Measurements from ENCODE around the gene PCDHGB7. TPM values are rescaled to one million over a fixed set of nuclear protein-coding genes. Genes with fewer than 3 reads are reported as not detected.
A peak's percentile ranks its signal among the peaks of the same experiment; 100 is the strongest.
"Not testable (repeated sequence)": the region's sequence is repeated elsewhere in the genome, so short reads cannot be mapped to it uniquely, and the experiment has no call there.

PCDHGB7 gene
- polyA plus RNA-seq, 1 donor from 2014 or later, result 5.1 TPM

DNA sequence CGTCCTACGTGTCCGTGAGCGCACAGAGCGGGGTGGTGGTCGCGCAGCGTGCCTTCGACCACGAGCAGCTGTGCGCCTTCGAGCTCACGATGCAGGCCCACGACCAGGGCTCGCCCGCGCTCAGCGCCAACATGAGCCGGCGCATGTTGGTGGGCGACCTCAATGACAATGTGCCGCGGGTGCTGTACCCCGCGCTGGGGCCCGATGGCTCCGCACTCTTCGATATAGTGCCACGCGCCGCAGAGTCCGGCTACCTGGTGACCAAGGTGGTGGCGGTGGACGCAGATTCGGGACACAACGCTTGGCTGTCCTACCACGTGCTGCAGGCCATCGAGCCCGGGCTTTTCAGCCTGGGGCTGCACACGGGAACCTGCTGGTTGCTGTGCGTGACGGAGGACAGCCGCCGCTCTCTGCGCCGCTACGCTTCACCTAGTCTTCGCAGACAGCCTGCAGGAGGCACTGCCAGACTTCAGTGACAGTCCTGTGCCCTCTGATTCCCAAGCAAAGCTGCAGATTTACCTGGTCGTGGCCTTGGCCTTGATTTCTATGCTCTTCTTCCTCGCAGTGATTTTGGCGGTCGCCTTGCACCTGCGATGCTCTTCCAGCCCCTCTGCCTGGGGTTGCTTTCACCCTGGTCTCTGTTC is 10.4 kb downstream of the PCDHGB7 start:
- peaks cover 71% of the 10 kb centered on the region for H3K36me3 ChIP-seq (ENCODE audit: insufficient read depth, low read length)
- no peaks in the 10 kb centered on the region for H3K9me2 ChIP-seq (ENCODE audit: insufficient read depth, low read length)
- no peak overlapping the region for H3K9ac ChIP-seq (ENCODE audit: low read length)
- H4K20me1 ChIP-seq (ENCODE audit: insufficient read depth), result no peaks in the 10 kb centered on the region
- no peak overlapping the region for H3K27ac ChIP-seq (ENCODE audit: low read length)
- no peak for TF ChIP-seq POLR2AphosphoS5 (IDR thresholded peaks at IDR 0.05)
- H3K4me2 ChIP-seq (ENCODE audit: low read length), result no peak overlapping the region
- no peaks in the 10 kb centered on the region for H3F3A ChIP-seq (ENCODE audit: insufficient read depth, low read length, poor library complexity, severe bottlenecking)
- no peak overlapping the region for H2AFZ ChIP-seq (ENCODE audit: low read depth, low read length)
- peaks cover 37% of the 10 kb centered on the region for H3K79me2 ChIP-seq (replicated peaks; ENCODE audit: insufficient read depth, low read length)
- peaks cover 80% of the 10 kb centered on the region for H3K9me3 ChIP-seq (ENCODE audit: low read length)
- no peaks in the 10 kb centered on the region for H3K27me3 ChIP-seq (ENCODE audit: insufficient read depth, low read depth, low read length)
- peak overlapping the region; percentile 13 for H3K4me3 ChIP-seq (ENCODE audit: low read length)

DNA sequence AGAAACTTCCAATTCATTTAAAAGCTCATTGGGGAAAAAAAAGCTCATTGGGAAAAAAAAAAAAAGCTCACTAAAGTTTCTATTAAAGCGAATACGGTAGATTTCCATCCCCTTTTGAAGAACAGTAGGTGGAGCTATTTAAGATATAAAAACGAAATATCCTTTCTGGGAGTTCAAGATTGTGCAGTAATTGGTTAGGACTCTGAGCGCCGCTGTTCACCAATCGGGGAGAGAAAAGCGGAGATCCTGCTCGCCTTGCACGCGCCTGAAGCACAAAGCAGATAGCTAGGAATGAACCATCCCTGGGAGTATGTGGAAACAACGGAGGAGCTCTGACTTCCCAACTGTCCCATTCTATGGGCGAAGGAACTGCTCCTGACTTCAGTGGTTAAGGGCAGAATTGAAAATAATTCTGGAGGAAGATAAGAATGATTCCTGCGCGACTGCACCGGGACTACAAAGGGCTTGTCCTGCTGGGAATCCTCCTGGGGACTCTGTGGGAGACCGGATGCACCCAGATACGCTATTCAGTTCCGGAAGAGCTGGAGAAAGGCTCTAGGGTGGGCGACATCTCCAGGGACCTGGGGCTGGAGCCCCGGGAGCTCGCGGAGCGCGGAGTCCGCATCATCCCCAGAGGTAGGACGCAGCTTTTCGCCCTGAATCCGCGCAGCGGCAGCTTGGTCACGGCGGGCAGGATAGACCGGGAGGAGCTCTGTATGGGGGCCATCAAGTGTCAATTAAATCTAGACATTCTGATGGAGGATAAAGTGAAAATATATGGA is 13.0 kb downstream of the PCDHGB7 start, which contains the start of gene PCDHGA12:
PCDHGA12 (plus strand) TSS at position 176 of the 782 bp plus-strand sequence; CDS start at position 429, 253 bp downstream.
- peak within 1 kb of the TSS; percentile 13 for H3K4me3 ChIP-seq (ENCODE audit: low read length)
- H4K20me1 ChIP-seq (ENCODE audit: insufficient read depth), result no peaks in the 10 kb centered on the region
- no peak within 1 kb of the TSS for H3K9ac ChIP-seq (ENCODE audit: low read length)
- H3K9me2 ChIP-seq (ENCODE audit: insufficient read depth, low read length), result no peaks in the 10 kb centered on the region
- no peak for TF ChIP-seq RAD21 (conservative IDR thresholded peaks at IDR 0.05)
- no peak within 1 kb of the TSS for H3K4me2 ChIP-seq (ENCODE audit: low read length)
- H3K79me2 ChIP-seq (replicated peaks; ENCODE audit: insufficient read depth, low read length), result peaks cover 23% of the 10 kb centered on the region
- peaks cover 68% of the 10 kb centered on the region for H3K9me3 ChIP-seq (ENCODE audit: low read length)
- no peak within 1 kb of the TSS for H2AFZ ChIP-seq (ENCODE audit: low read depth, low read length)
- H3K27ac ChIP-seq (ENCODE audit: low read length), result no peak within 1 kb of the TSS
- no peaks in the 10 kb centered on the region for H3F3A ChIP-seq (ENCODE audit: insufficient read depth, low read length, poor library complexity, severe bottlenecking)
- H3K36me3 ChIP-seq (ENCODE audit: insufficient read depth, low read length), result peaks cover 50% of the 10 kb centered on the region
- no peaks in the 10 kb centered on the region for H3K27me3 ChIP-seq (ENCODE audit: insufficient read depth, low read depth, low read length)

DNA sequence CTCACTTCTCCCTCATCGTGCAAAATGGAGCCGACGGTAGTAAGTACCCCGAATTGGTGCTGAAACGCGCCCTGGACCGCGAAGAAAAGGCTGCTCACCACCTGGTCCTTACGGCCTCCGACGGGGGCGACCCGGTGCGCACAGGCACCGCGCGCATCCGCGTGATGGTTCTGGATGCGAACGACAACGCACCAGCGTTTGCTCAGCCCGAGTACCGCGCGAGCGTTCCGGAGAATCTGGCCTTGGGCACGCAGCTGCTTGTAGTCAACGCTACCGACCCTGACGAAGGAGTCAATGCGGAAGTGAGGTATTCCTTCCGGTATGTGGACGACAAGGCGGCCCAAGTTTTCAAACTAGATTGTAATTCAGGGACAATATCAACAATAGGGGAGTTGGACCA is 13.8 kb downstream of the PCDHGB7 start:
- H2AFZ ChIP-seq (ENCODE audit: low read depth, low read length), result no peak overlapping the region
- no peaks in the 10 kb centered on the region for H3K9me2 ChIP-seq (ENCODE audit: insufficient read depth, low read length)
- peaks cover 65% of the 10 kb centered on the region for H3K9me3 ChIP-seq (ENCODE audit: low read length)
- H3K9ac ChIP-seq (ENCODE audit: low read length), result no peak overlapping the region
- H3K27me3 ChIP-seq (ENCODE audit: insufficient read depth, low read depth, low read length), result no peaks in the 10 kb centered on the region
- H3K4me3 ChIP-seq (ENCODE audit: low read length), result peak overlapping the region; percentile 13
- no peaks in the 10 kb centered on the region for H3F3A ChIP-seq (ENCODE audit: insufficient read depth, low read length, poor library complexity, severe bottlenecking)
- TF ChIP-seq, protein P1, sequence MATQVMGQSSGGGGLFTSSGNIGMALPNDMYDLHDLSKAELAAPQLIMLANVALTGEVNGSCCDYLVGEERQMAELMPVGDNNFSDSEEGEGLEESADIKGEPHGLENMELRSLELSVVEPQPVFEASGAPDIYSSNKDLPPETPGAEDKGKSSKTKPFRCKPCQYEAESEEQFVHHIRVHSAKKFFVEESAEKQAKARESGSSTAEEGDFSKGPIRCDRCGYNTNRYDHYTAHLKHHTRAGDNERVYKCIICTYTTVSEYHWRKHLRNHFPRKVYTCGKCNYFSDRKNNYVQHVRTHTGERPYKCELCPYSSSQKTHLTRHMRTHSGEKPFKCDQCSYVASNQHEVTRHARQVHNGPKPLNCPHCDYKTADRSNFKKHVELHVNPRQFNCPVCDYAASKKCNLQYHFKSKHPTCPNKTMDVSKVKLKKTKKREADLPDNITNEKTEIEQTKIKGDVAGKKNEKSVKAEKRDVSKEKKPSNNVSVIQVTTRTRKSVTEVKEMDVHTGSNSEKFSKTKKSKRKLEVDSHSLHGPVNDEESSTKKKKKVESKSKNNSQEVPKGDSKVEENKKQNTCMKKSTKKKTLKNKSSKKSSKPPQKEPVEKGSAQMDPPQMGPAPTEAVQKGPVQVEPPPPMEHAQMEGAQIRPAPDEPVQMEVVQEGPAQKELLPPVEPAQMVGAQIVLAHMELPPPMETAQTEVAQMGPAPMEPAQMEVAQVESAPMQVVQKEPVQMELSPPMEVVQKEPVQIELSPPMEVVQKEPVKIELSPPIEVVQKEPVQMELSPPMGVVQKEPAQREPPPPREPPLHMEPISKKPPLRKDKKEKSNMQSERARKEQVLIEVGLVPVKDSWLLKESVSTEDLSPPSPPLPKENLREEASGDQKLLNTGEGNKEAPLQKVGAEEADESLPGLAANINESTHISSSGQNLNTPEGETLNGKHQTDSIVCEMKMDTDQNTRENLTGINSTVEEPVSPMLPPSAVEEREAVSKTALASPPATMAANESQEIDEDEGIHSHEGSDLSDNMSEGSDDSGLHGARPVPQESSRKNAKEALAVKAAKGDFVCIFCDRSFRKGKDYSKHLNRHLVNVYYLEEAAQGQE (IDR thresholded peaks at IDR 0.05; ENCODE audit: borderline replicate concordance), result no peak
- TF ChIP-seq RAD21 (conservative IDR thresholded peaks at IDR 0.05) (no peak), SMC3 (conservative IDR thresholded peaks at IDR 0.05; ENCODE audit: poor library complexity) (no peak), POLR2AphosphoS5 (IDR thresholded peaks at IDR 0.05) (no peak), EP300 (conservative IDR thresholded peaks at IDR 0.05; ENCODE audit: poor library complexity, severe bottlenecking) (no peak), TAF1 (IDR thresholded peaks at IDR 0.05; ENCODE audit: low read depth) (no peak), EZH2 (IDR thresholded peaks at IDR 0.05; ENCODE audit: borderline replicate concordance, insufficient read depth, low read length, poor library complexity, severe bottlenecking) (no peak), MXI1 (conservative IDR thresholded peaks at IDR 0.05; ENCODE audit: poor library complexity, severe bottlenecking) (no peak)
- TF ChIP-seq, protein P2, sequence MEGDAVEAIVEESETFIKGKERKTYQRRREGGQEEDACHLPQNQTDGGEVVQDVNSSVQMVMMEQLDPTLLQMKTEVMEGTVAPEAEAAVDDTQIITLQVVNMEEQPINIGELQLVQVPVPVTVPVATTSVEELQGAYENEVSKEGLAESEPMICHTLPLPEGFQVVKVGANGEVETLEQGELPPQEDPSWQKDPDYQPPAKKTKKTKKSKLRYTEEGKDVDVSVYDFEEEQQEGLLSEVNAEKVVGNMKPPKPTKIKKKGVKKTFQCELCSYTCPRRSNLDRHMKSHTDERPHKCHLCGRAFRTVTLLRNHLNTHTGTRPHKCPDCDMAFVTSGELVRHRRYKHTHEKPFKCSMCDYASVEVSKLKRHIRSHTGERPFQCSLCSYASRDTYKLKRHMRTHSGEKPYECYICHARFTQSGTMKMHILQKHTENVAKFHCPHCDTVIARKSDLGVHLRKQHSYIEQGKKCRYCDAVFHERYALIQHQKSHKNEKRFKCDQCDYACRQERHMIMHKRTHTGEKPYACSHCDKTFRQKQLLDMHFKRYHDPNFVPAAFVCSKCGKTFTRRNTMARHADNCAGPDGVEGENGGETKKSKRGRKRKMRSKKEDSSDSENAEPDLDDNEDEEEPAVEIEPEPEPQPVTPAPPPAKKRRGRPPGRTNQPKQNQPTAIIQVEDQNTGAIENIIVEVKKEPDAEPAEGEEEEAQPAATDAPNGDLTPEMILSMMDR (IDR thresholded peaks at IDR 0.05; ENCODE audit: poor library complexity, severe bottlenecking), result no peak
- peaks cover 43% of the 10 kb centered on the region for H3K36me3 ChIP-seq (ENCODE audit: insufficient read depth, low read length)
- no peak overlapping the region for H3K27ac ChIP-seq (ENCODE audit: low read length)
- no peak overlapping the region for H3K4me2 ChIP-seq (ENCODE audit: low read length)
- no peaks in the 10 kb centered on the region for H4K20me1 ChIP-seq (ENCODE audit: insufficient read depth)
- H3K79me2 ChIP-seq (replicated peaks; ENCODE audit: insufficient read depth, low read length), result peaks cover 27% of the 10 kb centered on the region

DNA sequence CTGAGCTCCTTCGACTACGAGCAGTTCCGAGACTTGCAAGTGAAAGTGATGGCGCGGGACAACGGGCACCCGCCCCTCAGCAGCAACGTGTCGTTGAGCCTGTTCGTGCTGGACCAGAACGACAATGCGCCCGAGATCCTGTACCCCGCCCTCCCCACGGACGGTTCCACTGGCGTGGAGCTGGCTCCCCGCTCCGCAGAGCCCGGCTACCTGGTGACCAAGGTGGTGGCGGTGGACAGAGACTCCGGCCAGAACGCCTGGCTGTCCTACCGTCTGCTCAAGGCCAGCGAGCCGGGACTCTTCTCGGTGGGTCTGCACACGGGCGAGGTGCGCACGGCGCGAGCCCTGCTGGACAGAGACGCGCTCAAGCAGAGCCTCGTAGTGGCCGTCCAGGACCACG is 14.8 kb downstream of the PCDHGB7 start:
- Histone ChIP-seq H3K36me3 (ENCODE audit: insufficient read depth, low read length) (peaks cover 33% of the 10 kb centered on the region), H3K79me2 (replicated peaks; ENCODE audit: insufficient read depth, low read length) (peaks cover 24% of the 10 kb centered on the region), H3K9me3 (ENCODE audit: low read length) (peaks cover 60% of the 10 kb centered on the region)
- not testable (repeated sequence) for H4K20me1 ChIP-seq (ENCODE audit: insufficient read depth); H3F3A ChIP-seq (ENCODE audit: insufficient read depth, low read length, poor library complexity, severe bottlenecking); H3K9me2 ChIP-seq (ENCODE audit: insufficient read depth, low read length); H3K4me2 ChIP-seq (ENCODE audit: low read length); H3K9ac ChIP-seq (ENCODE audit: low read length); H3K4me3 ChIP-seq (ENCODE audit: low read length); H2AFZ ChIP-seq (ENCODE audit: low read depth, low read length); H3K27ac ChIP-seq (ENCODE audit: low read length); H3K27me3 ChIP-seq (ENCODE audit: insufficient read depth, low read depth, low read length)

All from neural cell (in vitro differentiated cells).